ENCODE measurements around the gene MAGEB17. TPM values are rescaled to one million over a fixed set of nuclear protein-coding genes. Genes with fewer than 3 reads are reported as not detected.

MAGEB17 gene
- total and polyA plus RNA-seq, 2 of the 8 experiments (the other 6 are each of a cell fraction or from before 2014, with no cell fraction given) = 0.48 to 1.1 TPM

DNA sequence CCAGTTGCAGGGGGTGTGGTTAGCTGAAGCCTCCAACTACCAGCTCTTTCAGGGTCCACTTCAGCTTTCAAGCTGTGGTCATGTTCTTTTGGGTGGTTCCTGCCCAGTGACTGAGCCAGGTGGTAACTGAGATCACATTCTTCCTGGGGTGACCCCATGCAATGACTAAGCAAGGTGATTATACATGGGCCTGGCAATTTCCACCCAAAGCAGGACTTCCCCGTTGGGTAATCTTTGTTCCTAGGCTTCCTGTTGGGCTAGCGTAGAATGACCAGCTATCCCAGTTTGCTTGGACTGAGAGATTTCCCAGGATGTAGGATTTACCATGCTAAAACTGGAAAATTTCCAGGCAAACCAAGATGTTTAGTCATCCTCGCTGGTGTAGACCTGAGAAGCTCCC is 18.4 kb upstream of the MAGEB17 start (continued):
- no peak for TF ChIP-seq RFX5 (IDR thresholded peaks at IDR 0.05; ENCODE audit: borderline replicate concordance, low read depth, low read length)
- no peak for TF ChIP-seq YY1 (IDR thresholded peaks at IDR 0.05; ENCODE audit: low read depth, low read length)
- TF ChIP-seq SP1 (IDR thresholded peaks at IDR 0.05; ENCODE audit: low read depth, low read length) = no peak
- TF ChIP-seq BACH1 (IDR thresholded peaks at IDR 0.05; ENCODE audit: low read length) = no peak
- no peak for TF ChIP-seq TAF7 (optimal IDR thresholded peaks at IDR 0.05; ENCODE audit: borderline replicate concordance, low read depth, low read length)
- TF ChIP-seq CTBP2 (IDR thresholded peaks at IDR 0.05; ENCODE audit: borderline replicate concordance, insufficient read depth, insufficient read length, low read length) = no peak
